Thyroid gland (tissue), 4 donors: ENCODE data around the gene REM2. TPM values are rescaled to one million over a fixed set of nuclear protein-coding genes. Genes with fewer than 3 reads are reported as not detected.
A peak's percentile ranks its signal among the peaks of the same experiment; 100 is the strongest.

Experiments used
- DNase-seq, 2 donors: peaks; one replicate each; pipeline ENCODE4 v3.0.0-alpha.2; 2019
- H3K27ac ChIP-seq, 3 donors: fragments of 200-600 bp; sonication (generic); 1 replicate in 2 of 3; 2 replicates in 1 of 3; pipeline ENCODE4 v1.5.1; 2016 to 2019; ENCODE audit warnings: mild to moderate bottlenecking in 1 of 3, moderate library complexity in 1 of 3
- H3K27me3 ChIP-seq: fragments of 200-600 bp; sonication (generic); one replicate; pipeline ENCODE4 v1.5.1; 2019
- H3K36me3 ChIP-seq, 2 donors: fragments of 200-600 bp; sonication (generic); one replicate each; pipeline ENCODE4 v1.5.1; 2016 to 2019
- H3K4me1 ChIP-seq, 2 donors: fragments of 200-600 bp; sonication (generic); one replicate each; pipeline ENCODE4 v1.5.1; 2017 to 2019
- H3K4me3 ChIP-seq, 3 donors: fragments of 200-600 bp; sonication (generic); replicated peaks in 1 of 3; 1 replicate in 2 of 3; 2 replicates in 1 of 3; pipeline ENCODE4 v1.5.1; 2016; ENCODE audit warnings: mild to moderate bottlenecking in 1 of 3
- H3K9me3 ChIP-seq: fragments of 200-600 bp; sonication (generic); one replicate; pipeline ENCODE4 v1.5.1; 2017
- POLR2A ChIP-seq, 2 donors: fragments of 450-650 bp; IDR thresholded peaks; one replicate each; pipeline ENCODE4 v1.6.1; 2017; ENCODE audit warnings: antibody characterized with exemption in 2 of 2, mild to moderate bottlenecking in 2 of 2, moderate library complexity in 1 of 2
- whole genome bisulfite sequencing, 2 donors: methylation state at CpG; one replicate each; pipeline ENCODE4 v1.1.5; 2017; 5-methylcytosine and 5-hydroxymethylcytosine counted together
- intact Hi-C: fragments of 100-400 bp; cut with DNase I; formaldehyde crosslinking; loops from one replicate; pipeline ENCODE4 v1.15.1; 2023
- total RNA-seq, 4 donors: library from RNA; depleted of rRNA; stranded (reverse); fragments of >200 nt; gene quantifications; one replicate each; pipeline ENCODE4 v1.2.3, GENCODE V29; 2016
- TF ChIP-seq, protein P1 (sequence below), 6 experiments: fragments of 200-600 bp in 3 of 6; fragments of 450-650 bp in 3 of 6; sonication (generic) in 3 of 6; IDR thresholded peaks; one replicate each; pipeline ENCODE4 v1.5.1; 2016 to 2019; ENCODE audit warnings: antibody characterized with exemption in 6 of 6, mild to moderate bottlenecking in 2 of 6, inconsistent platforms in 1 of 6, moderate library complexity in 1 of 6

REM2 gene
- total RNA-seq, 4 donors from 2014 or later: 0.54 to 1.2 (median 0.89) TPM; not detected in 1

DNA sequence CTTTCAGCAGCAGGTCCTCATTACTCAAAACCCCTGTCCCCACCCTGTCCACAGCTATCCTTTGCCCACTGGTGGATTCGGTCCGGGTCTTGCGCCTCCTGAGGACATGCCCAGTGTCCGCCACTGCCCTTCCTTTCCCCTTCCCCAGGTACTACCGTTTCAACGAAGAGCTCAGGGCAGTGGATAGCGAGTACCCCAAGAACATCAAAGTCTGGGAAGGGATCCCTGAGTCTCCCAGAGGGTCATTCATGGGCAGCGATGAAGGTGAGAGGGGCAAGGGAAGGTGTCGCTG is 38.0 kb upstream of the REM2 start:
- no peaks in the 10 kb centered on the region for H3K27me3 ChIP-seq
- no peak for DNase-seq
- 89 to 97% methylated on average over 9 of the region's 9 CpGs for WGBS, 2 donors
- TF ChIP-seq POLR2A (IDR thresholded peaks at IDR 0.05): no peak
- TF ChIP-seq, protein P1, sequence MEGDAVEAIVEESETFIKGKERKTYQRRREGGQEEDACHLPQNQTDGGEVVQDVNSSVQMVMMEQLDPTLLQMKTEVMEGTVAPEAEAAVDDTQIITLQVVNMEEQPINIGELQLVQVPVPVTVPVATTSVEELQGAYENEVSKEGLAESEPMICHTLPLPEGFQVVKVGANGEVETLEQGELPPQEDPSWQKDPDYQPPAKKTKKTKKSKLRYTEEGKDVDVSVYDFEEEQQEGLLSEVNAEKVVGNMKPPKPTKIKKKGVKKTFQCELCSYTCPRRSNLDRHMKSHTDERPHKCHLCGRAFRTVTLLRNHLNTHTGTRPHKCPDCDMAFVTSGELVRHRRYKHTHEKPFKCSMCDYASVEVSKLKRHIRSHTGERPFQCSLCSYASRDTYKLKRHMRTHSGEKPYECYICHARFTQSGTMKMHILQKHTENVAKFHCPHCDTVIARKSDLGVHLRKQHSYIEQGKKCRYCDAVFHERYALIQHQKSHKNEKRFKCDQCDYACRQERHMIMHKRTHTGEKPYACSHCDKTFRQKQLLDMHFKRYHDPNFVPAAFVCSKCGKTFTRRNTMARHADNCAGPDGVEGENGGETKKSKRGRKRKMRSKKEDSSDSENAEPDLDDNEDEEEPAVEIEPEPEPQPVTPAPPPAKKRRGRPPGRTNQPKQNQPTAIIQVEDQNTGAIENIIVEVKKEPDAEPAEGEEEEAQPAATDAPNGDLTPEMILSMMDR (IDR thresholded peaks at IDR 0.05): no peak
- H3K27ac ChIP-seq: no peak overlapping the region
- peaks cover 49 to 58% of the 10 kb centered on the region in 2 donors for H3K36me3 ChIP-seq
- peaks cover 0 to 30% of the 10 kb centered on the region in 2 donors for H3K4me1 ChIP-seq
- H3K4me3 ChIP-seq: no peak overlapping the region
- intact Hi-C loops: loop anchor here (10.0 kb wide), 1 partner anchor 190 kb away; no protein-coding TSS in a partner anchor
- H3K9me3 ChIP-seq: no peaks in the 10 kb centered on the region

DNA sequence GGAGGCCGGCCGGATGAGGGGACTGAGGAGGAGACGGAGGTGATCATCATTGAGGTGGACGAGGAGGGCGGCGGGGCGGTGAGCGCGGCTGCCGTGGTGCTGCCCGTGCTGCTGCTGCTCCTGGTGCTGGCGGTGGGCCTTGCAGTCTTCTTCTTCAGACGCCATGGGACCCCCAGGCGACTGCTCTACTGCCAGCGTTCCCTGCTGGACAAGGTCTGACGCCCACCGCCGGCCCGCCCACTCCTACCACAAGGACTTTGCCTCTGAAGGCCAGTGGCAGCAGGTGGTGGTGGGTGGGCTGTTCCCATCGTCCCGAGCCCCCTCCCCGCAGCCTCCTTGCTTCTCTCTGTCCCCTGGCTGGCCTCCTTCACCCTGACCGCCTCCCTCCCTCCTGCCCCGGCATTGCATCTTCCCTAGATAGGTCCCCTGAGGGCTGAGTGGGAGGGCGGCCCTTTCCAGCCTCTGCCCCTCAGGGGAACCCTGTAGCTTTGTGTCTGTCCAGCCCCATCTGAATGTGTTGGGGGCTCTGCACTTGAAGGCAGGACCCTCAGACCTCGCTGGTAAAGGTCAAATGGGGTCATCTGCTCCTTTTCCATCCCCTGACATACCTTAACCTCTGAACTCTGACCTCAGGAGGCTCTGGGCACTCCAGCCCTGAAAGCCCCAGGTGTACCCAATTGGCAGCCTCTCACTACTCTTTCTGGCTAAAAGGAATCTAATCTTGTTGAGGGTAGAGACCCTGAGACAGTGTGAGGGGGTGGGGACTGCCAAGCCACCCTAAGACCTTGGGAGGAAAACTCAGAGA is 37.0 kb upstream of the REM2 start:
- Histone ChIP-seq H3K36me3 (peaks cover 49 to 58% of the 10 kb centered on the region in 2 donors), H3K4me1 (peaks cover 0 to 37% of the 10 kb centered on the region in 2 donors), H3K4me3 (no peak overlapping the region), H3K9me3 (no peaks in the 10 kb centered on the region), H3K27ac (peak overlapping the region in 1 of 3 donors; percentile 56), H3K27me3 (no peaks in the 10 kb centered on the region)
- intact Hi-C loops: loop anchor here (10.0 kb wide), 1 partner anchor 191 kb away; no protein-coding TSS in a partner anchor
- no peak for DNase-seq
- TF ChIP-seq POLR2A (IDR thresholded peaks at IDR 0.05): no peak
- TF ChIP-seq, protein P1 (IDR thresholded peaks at IDR 0.05): no peak
- 88 to 90% methylated on average over 26 of the region's 26 CpGs for WGBS, 2 donors

DNA sequence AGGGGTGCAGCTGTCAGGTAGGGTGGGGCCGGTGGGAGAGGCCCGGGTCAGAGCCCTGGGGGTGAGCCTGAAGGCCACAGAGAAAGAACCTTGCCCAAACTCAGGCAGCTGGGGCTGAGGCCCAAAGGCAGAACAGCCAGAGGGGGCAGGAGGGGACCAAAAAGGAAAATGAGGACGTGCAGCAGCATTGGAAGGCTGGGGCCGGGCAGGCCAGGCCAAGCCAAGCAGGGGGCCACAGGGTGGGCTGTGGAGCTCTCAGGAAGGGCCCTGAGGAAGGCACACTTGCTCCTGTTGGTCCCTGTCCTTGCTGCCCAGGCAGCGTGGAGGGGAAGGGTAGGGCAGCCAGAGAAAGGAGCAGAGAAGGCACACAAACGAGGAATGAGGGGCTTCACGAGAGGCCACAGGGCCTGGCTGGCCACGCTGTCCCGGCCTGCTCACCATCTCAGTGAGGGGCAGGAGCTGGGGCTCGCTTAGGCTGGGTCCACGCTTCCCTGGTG is 36.2 kb upstream of the REM2 start:
- intact Hi-C loops: loop anchor here (10.0 kb wide), 1 partner anchor 192 kb away; no protein-coding TSS in a partner anchor
- H3K4me1 ChIP-seq: peaks cover 0 to 40% of the 10 kb centered on the region in 2 donors
- H3K36me3 ChIP-seq: peaks cover 42 to 49% of the 10 kb centered on the region in 2 donors
- H3K9me3 ChIP-seq: no peaks in the 10 kb centered on the region
- no peak for DNase-seq
- TF ChIP-seq, protein P1 (IDR thresholded peaks at IDR 0.05): no peak
- no peak for TF ChIP-seq POLR2A (IDR thresholded peaks at IDR 0.05)
- no peak overlapping the region for H3K4me3 ChIP-seq
- H3K27me3 ChIP-seq: no peaks in the 10 kb centered on the region
- WGBS, 2 donors: 82 to 83% methylated on average over 10 to 11 of the region's 11 CpGs
- peak overlapping the region in 2 of 3 donors; percentile 33 to 56 for H3K27ac ChIP-seq

DNA sequence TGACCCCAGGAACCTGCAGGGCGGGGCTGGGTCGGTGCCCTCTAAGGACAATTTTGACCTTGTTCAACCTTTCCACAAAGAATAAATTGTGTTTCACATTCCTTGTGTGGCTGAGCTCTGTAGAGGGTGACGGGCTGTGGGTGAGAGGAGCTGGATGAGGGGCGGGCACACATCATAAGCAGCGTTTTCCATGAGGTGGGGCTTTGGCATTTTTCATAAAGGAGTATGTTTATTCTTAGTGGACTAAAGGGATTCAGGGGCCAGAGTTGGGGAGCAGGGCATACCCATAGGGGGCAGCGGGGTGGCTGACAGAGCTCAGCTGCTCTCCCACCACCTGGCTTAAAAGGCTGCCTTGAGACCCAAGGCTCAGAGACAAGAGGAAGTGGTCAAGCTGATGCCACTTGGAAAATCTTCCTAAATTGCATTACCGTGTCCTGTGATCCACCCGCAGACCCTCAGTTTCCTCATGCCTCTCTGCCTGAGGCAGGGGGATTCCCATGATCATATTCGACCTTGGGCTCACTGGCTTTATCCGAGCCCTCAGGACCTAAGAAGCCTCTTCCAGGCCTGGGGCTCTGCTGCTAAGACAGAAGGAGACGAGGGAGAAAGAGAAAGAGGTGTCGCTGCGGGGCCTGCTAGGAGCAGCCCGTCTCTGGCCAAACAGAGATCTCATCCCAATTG is 35.2 kb upstream of the REM2 start:
- intact Hi-C loops: loop anchor here (10.0 kb wide), 1 partner anchor 193 kb away; no protein-coding TSS in a partner anchor
- TF ChIP-seq POLR2A (IDR thresholded peaks at IDR 0.05): no peak
- TF ChIP-seq, protein P1 (IDR thresholded peaks at IDR 0.05): no peak
- Histone ChIP-seq H3K36me3 (peaks cover 33 to 40% of the 10 kb centered on the region in 2 donors), H3K27ac (peak overlapping the region; percentile 59 to 79 (median 73)), H3K4me1 (peaks cover 0 to 41% of the 10 kb centered on the region in 2 donors), H3K4me3 (no peak overlapping the region), H3K9me3 (no peaks in the 10 kb centered on the region), H3K27me3 (no peaks in the 10 kb centered on the region)
- 65 to 66% methylated on average over 13 to 14 of the region's 14 CpGs for WGBS, 2 donors
- DNase-seq: no peak
